Esophagus squamous epithelium (tissue), 4 donors: Measurements from ENCODE around the gene MUCL3.

Source experiments
- CTCF ChIP-seq, 6 experiments: fragments of 450-650 bp in 4 of 6; fragments of 200-600 bp in 2 of 6; sonication (generic) in 2 of 6; IDR thresholded peaks; one replicate each; pipeline ENCODE4 v1.5.1; 2016 to 2019; ENCODE audit warnings: antibody characterized with exemption in 6 of 6, mild to moderate bottlenecking in 4 of 6, moderate library complexity in 4 of 6
- POLR2A ChIP-seq, 4 donors: fragments of 450-650 bp; IDR thresholded peaks; one replicate each; pipeline ENCODE4 v1.6.1; 2017; ENCODE audit warnings: antibody characterized with exemption in 4 of 4, mild to moderate bottlenecking in 4 of 4, moderate library complexity in 3 of 4

GRCh38 chr6:30912746-30913520 is 27.8 kb upstream of the MUCL3 start:
- TF ChIP-seq POLR2A (IDR thresholded peaks at IDR 0.05), result no peak
- TF ChIP-seq CTCF (IDR thresholded peaks at IDR 0.05), result no peak
